ENCODE results near the gene ZNF584.
A peak's percentile ranks its signal among the peaks of the same experiment; 100 is the strongest.
"Not testable (repeated sequence)": the region's sequence is repeated elsewhere in the genome, so short reads cannot be mapped to it uniquely, and the experiment has no call there.

The ZNF584 gene

GRCh38 chr19:58386576-58387337 is 21.7 kb upstream of the ZNF584 start, which contains the start of gene RPS5:
RPS5 (plus strand) TSS chr19:58387269; CDS start chr19:58388138, 869 bp downstream.
- DNase-seq: peak; percentile 96

- no peak for DNase-seq
Measured at GRCh38 chr19:58387338-58388174, 20.9 kb upstream of the ZNF584 start.

- DNase-seq: no peak
Measured at GRCh38 chr19:58388175-58388526, 20.3 kb upstream of the ZNF584 start.

- no peak for DNase-seq
Measured at GRCh38 chr19:58392945-58393724, 15.3 kb upstream of the ZNF584 start.

- DNase-seq: no peak
Measured at GRCh38 chr19:58393725-58394033, 14.8 kb upstream of the ZNF584 start.

- no peak for DNase-seq
Measured at GRCh38 chr19:58394821-58395219, 13.6 kb upstream of the ZNF584 start.

- DNase-seq: no peak
Measured at GRCh38 chr19:58395220-58395978, 13.1 kb upstream of the ZNF584 start, which contains the start of gene RNF225. RNF225 (plus strand) TSS chr19:58395656; CDS start chr19:58396090, 434 bp downstream.

GRCh38 chr19:58395979-58396627 is 12.3 kb upstream of the ZNF584 start:
- no peak for DNase-seq

- no peak for DNase-seq
Measured at GRCh38 chr19:58396691-58397532, 11.5 kb upstream of the ZNF584 start.

- DNase-seq: no peak
Measured at GRCh38 chr19:58397533-58398037, 10.9 kb upstream of the ZNF584 start.

GRCh38 chr19:58398087-58398486 is 10.4 kb upstream of the ZNF584 start:
- no peak for DNase-seq

GRCh38 chr19:58398545-58398944 is 9.9 kb upstream of the ZNF584 start:
- DNase-seq: no peak

GRCh38 chr19:58399903-58400302 is 8.5 kb upstream of the ZNF584 start:
- no peak for DNase-seq

- DNase-seq: no peak
Measured at GRCh38 chr19:58400316-58400915, 8.0 kb upstream of the ZNF584 start.

GRCh38 chr19:58400916-58401839 is 7.3 kb upstream of the ZNF584 start:
- DNase-seq: peak; percentile 99

- DNase-seq: no peak
Measured at GRCh38 chr19:58401840-58402421, 6.5 kb upstream of the ZNF584 start.

- not testable (repeated sequence) for DNase-seq
Measured at GRCh38 chr19:58403920-58404478, 4.5 kb upstream of the ZNF584 start.
